HepG2 (cell line): ENCODE measurements around the gene CES2. TPM values are rescaled to one million over a fixed set of nuclear protein-coding genes. Genes with fewer than 3 reads are reported as not detected.

Experiments used
- BHLHE40 ChIP-seq: IDR thresholded peaks from 2 replicates; pipeline ENCODE4 v1.6.1; 2011; ENCODE audit warnings: low read length, improper control_type of control experiment
- ELF3 ChIP-seq: IDR thresholded peaks from 2 replicates; pipeline ENCODE4 v1.6.1; 2016; ENCODE audit warnings: missing genetic modification reagents, missing compliant biosample characterization
- GABPA ChIP-seq, 2 experiments: IDR thresholded peaks; 2 replicates each; pipeline ENCODE4 v1.6.1; 2011 to 2016; ENCODE audit warnings: low read depth in 2 of 2, low read length in 1 of 2, missing biosample characterization in 1 of 2, missing genetic modification characterization in 1 of 2
- GATAD1 ChIP-seq: IDR thresholded peaks from 2 replicates; pipeline ENCODE4 v1.6.1; 2016; ENCODE audit warnings: missing genetic modification reagents, missing compliant biosample characterization
- GTF3A ChIP-seq: sonication (generic); formaldehyde crosslinking; conservative IDR thresholded peaks from 2 replicates; pipeline ENCODE4 v1.4.0; 2020; ENCODE audit warnings: mild to moderate bottlenecking, missing genetic modification reagents
- MEIS1 ChIP-seq: sonication (generic); formaldehyde crosslinking; IDR thresholded peaks from 2 replicates; pipeline ENCODE4 v1.9.0; 2021; ENCODE audit warnings: mild to moderate bottlenecking, missing genetic modification reagents, moderate library complexity, borderline replicate concordance
- MXI1 ChIP-seq: IDR thresholded peaks from 3 replicates; pipeline ENCODE4 v1.6.1; 2012; ENCODE audit warnings: low read depth, low read length, inconsistent platforms, borderline replicate concordance
- NCOR1 ChIP-seq: fragments of 200-600 bp; sonication (generic); IDR thresholded peaks from 2 replicates; pipeline ENCODE4 v1.7.0; 2017; ENCODE audit warnings: antibody characterized with exemption, low read length, borderline replicate concordance
- PHF8 ChIP-seq: sonication (generic); formaldehyde crosslinking; IDR thresholded peaks from 2 replicates; pipeline ENCODE4 v1.5.0; 2020; ENCODE audit warnings: missing genetic modification reagents
- RBM22 ChIP-seq: fragments of 200-400 bp; formaldehyde crosslinking; optimal IDR thresholded peaks from 2 replicates; pipeline ENCODE3; 2017; ENCODE audit warnings: mild to moderate bottlenecking, low read length, moderate library complexity
- ZNF329 ChIP-seq: sonication (generic); formaldehyde crosslinking; IDR thresholded peaks from 2 replicates; pipeline ENCODE4 v1.9.0; 2021; ENCODE audit warnings: low read depth, mild to moderate bottlenecking, missing genetic modification reagents
- ZNF570 ChIP-seq: sonication (generic); formaldehyde crosslinking; IDR thresholded peaks from 2 replicates; pipeline ENCODE4 v1.4.0; 2020; ENCODE audit warnings: mild to moderate bottlenecking, missing genetic modification reagents, borderline replicate concordance
- ZNF629 ChIP-seq: sonication (generic); formaldehyde crosslinking; conservative IDR thresholded peaks from 2 replicates; pipeline ENCODE4 v1.5.0; 2020; ENCODE audit warnings: missing genetic modification reagents
- ZSCAN30 ChIP-seq: sonication (generic); formaldehyde crosslinking; IDR thresholded peaks from 2 replicates; pipeline ENCODE4 v1.5.0; 2020; ENCODE audit warnings: mild to moderate bottlenecking, missing genetic modification reagents
- polyA plus RNA-seq, 8 experiments: library from polyadenylated mRNA; depleted of rRNA in 3 of 8; stranded (reverse) in 7 of 8; unstranded in 1 of 8; fragments of >200 nt; fragmentation: Illumina TruSeq in 4 of 8; extraction: Trizol in 4 of 8; gene quantifications; 2 replicates each; pipeline versions ENCODE4 v1.2.1 to v1.2.3, GENCODE V29; 2011 to 2016; ENCODE audit warnings: low read depth in 4 of 8, missing spikeins in 1 of 8, mixed read lengths in 1 of 8; ENCODE audit not compliant: insufficient read depth in 1 of 8
- total RNA-seq, 5 experiments: library from RNA; depleted of rRNA; stranded (reverse); fragments of >200 nt; fragmentation: Illumina TruSeq; extraction: Trizol; gene quantifications; 2 replicates each; pipeline ENCODE4 v1.2.3, GENCODE V29; 2016; ENCODE audit warnings: low read depth in 1 of 5
- TF ChIP-seq, protein P1 (sequence below): sonication (generic); formaldehyde crosslinking; IDR thresholded peaks from 2 replicates; pipeline ENCODE4 v1.5.1; 2020; ENCODE audit warnings: missing genetic modification reagents, mild to moderate bottlenecking, borderline replicate concordance
- TF ChIP-seq, protein P2 (sequence below): sonication (generic); formaldehyde crosslinking; IDR thresholded peaks from 2 replicates; pipeline ENCODE4 v1.8.0; 2022; ENCODE audit warnings: mild to moderate bottlenecking, missing genetic modification reagents, moderate library complexity
- TF ChIP-seq, protein P3 (sequence below): sonication (generic); formaldehyde crosslinking; IDR thresholded peaks from 2 replicates; pipeline ENCODE4 v1.8.0; 2022; ENCODE audit warnings: missing genetic modification reagents, mild to moderate bottlenecking, borderline replicate concordance

The CES2 gene
- total and polyA plus RNA-seq, 2 of the 13 experiments (the other 11 are each of a cell fraction or from before 2014, with no cell fraction given): 50.6 to 63.8 TPM

DNA sequence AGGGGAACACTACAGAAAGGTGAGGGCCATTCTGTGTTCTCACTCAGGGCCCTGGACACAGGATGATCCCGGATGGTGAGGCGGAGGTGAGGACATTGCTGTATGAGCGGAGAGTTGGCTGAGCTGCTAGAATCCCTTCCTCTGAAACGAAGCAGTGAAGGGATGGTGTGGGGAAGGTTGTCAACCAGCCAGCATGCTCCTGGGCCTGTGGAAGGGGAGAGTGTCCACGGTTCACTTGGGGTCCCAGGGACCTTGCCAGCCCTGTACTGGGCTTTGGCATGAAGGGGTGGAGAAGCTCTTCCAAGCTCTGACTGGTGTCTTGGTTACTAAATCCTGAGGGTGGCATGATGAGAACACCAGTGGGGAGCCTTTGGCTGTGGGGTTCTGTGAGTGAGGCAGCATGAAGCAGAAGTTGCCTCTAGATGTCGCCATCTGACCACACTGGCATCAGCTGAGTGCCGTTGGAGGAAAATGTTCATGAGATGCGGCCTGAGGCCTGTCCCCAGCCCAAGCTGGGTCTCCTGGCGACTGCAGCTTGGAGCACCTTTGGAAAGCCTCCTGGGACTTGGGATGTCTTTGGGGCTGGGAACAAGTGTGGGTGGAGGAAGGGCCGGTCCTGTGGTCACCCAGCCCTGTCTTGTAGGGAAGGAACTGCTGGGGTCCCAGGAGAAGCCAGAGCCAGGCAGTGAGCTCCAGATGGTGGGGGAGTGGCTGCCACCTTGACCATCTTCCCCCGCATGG is 40.2 kb upstream of the CES2 start (continued):
- TF ChIP-seq GABPA (IDR thresholded peaks at IDR 0.05; ENCODE audit: low read depth, low read length): no peak
- TF ChIP-seq GABPA (CRISPR knock-in tag; IDR thresholded peaks at IDR 0.05; ENCODE audit: low read depth): no peak
- TF ChIP-seq GTF3A (CRISPR knock-in tag): no peak
- no peak for TF ChIP-seq NCOR1
- TF ChIP-seq MEIS1 (CRISPR knock-in tag): no peak
- peak; percentile 73; the same call in 1 of the 2 replicates for TF ChIP-seq ZNF329
- no peak for TF ChIP-seq ZNF570 (CRISPR knock-in tag)
- TF ChIP-seq, protein P1, sequence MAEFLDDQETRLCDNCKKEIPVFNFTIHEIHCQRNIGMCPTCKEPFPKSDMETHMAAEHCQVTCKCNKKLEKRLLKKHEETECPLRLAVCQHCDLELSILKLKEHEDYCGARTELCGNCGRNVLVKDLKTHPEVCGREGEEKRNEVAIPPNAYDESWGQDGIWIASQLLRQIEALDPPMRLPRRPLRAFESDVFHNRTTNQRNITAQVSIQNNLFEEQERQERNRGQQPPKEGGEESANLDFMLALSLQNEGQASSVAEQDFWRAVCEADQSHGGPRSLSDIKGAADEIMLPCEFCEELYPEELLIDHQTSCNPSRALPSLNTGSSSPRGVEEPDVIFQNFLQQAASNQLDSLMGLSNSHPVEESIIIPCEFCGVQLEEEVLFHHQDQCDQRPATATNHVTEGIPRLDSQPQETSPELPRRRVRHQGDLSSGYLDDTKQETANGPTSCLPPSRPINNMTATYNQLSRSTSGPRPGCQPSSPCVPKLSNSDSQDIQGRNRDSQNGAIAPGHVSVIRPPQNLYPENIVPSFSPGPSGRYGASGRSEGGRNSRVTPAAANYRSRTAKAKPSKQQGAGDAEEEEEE (CRISPR knock-in tag): no peak
- TF ChIP-seq, protein P2, sequence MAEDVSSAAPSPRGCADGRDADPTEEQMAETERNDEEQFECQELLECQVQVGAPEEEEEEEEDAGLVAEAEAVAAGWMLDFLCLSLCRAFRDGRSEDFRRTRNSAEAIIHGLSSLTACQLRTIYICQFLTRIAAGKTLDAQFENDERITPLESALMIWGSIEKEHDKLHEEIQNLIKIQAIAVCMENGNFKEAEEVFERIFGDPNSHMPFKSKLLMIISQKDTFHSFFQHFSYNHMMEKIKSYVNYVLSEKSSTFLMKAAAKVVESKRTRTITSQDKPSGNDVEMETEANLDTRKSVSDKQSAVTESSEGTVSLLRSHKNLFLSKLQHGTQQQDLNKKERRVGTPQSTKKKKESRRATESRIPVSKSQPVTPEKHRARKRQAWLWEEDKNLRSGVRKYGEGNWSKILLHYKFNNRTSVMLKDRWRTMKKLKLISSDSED (CRISPR knock-in tag): no peak
- peak; percentile 44; the same call in 1 of the 2 replicates for TF ChIP-seq PHF8 (CRISPR knock-in tag)
- TF ChIP-seq MXI1: no peak; the same call in 2 of the 3 replicates
- no peak for TF ChIP-seq ZSCAN30 (CRISPR knock-in tag)
- peak; percentile 22; the same call in 1 of the 2 replicates for TF ChIP-seq ELF3 (CRISPR knock-in tag)
- TF ChIP-seq RBM22: no peak
- no peak for TF ChIP-seq ZNF629 (CRISPR knock-in tag)
- TF ChIP-seq BHLHE40: no peak
- no peak; the same call in 1 of the 2 replicates for TF ChIP-seq GATAD1 (CRISPR knock-in tag)
- TF ChIP-seq, protein P3, sequence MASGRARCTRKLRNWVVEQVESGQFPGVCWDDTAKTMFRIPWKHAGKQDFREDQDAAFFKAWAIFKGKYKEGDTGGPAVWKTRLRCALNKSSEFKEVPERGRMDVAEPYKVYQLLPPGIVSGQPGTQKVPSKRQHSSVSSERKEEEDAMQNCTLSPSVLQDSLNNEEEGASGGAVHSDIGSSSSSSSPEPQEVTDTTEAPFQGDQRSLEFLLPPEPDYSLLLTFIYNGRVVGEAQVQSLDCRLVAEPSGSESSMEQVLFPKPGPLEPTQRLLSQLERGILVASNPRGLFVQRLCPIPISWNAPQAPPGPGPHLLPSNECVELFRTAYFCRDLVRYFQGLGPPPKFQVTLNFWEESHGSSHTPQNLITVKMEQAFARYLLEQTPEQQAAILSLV: 0 out of 2 replicates have a peak, but pooled peaks have one; percentile 66
